GM12872 (cell line): ENCODE data around the gene ACMSD.

Experiments used
- TF ChIP-seq, protein P1 (sequence below): IDR thresholded peaks from 3 replicates; pipeline ENCODE4 v1.5.1; 2011; ENCODE audit warnings: low read depth, mild to moderate bottlenecking, low read length, moderate library complexity; ENCODE audit not compliant: insufficient read depth

The ACMSD gene

DNA sequence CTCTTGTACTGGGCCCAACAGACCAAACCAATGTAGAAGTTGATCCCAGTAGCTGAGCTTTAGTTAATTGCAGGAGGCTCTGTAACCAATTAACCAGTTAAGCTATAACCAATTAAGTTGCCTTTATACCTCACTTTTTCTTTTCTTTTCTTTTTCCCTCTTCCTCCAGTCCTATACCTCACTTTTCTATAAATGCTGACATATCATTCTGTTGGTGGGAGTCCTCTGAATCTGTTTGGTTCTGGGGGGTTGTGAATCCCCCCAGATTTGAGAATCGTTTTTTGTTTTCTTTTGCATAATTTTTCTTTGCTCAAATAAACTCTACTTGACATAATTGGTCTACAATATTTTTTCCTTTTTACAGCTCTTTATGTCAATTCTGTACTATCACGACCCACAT lies 38.1 kb upstream of the ACMSD start:
- TF ChIP-seq, protein P1, sequence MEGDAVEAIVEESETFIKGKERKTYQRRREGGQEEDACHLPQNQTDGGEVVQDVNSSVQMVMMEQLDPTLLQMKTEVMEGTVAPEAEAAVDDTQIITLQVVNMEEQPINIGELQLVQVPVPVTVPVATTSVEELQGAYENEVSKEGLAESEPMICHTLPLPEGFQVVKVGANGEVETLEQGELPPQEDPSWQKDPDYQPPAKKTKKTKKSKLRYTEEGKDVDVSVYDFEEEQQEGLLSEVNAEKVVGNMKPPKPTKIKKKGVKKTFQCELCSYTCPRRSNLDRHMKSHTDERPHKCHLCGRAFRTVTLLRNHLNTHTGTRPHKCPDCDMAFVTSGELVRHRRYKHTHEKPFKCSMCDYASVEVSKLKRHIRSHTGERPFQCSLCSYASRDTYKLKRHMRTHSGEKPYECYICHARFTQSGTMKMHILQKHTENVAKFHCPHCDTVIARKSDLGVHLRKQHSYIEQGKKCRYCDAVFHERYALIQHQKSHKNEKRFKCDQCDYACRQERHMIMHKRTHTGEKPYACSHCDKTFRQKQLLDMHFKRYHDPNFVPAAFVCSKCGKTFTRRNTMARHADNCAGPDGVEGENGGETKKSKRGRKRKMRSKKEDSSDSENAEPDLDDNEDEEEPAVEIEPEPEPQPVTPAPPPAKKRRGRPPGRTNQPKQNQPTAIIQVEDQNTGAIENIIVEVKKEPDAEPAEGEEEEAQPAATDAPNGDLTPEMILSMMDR: no peak

DNA sequence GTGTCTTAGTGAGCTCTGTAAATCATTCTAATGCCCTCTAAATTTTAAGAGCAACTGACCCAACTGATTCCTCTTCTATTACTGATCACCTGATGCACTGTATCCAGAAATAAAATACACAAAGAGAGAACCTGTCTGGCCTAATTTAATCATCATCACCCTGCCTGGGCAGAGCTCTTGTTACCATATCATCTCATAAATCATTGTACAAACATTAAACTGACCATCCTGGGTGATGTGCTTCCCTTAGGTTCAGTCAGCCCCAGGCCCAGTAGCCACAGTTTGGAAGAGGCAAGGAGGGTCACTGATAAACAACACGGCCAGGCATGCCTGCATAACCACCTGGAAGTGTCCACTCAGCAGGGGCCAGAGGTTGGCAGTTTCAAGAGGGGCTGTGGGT lies 22.7 kb upstream of the ACMSD start:
- TF ChIP-seq, protein P1: no peak

DNA sequence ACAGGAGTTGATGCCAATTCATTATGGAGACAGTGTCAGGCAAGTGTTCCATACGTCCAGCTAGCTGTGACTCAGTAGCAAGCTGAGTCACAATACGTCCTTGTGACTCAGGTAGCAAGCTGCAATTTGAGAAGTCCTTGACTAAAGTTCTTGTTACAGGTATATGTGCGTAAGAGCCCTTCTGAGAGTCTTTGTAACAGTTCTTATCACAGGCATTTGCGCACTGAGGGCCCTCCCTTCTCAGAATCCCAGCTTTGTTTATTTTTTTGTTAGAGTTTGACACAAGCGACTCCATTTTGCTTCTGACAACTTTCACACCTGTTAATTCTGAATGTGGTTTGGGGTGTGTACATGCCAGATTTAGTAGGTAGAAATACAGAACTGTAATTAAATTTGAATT lies 20.1 kb upstream of the ACMSD start:
- TF ChIP-seq, protein P1: no peak

DNA sequence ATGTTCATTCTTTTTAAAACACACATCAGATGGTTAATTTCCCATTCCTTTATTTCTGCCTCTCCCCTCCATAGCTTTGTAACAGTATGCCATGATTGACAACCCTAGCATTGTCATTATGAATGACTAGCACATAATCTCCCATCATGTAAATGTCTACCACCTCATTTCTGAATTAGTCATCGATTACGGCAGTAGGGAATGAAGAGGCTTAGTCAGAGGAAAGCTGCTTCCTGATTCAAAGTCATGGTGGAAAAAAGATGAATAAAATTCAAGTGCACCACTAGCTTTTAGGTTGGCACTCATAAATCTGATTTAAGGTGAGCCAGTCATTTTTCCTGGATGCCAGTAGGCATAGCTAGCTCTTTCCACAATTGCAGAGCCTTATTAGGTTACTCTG lies 19.1 kb upstream of the ACMSD start:
- TF ChIP-seq, protein P1: no peak

DNA sequence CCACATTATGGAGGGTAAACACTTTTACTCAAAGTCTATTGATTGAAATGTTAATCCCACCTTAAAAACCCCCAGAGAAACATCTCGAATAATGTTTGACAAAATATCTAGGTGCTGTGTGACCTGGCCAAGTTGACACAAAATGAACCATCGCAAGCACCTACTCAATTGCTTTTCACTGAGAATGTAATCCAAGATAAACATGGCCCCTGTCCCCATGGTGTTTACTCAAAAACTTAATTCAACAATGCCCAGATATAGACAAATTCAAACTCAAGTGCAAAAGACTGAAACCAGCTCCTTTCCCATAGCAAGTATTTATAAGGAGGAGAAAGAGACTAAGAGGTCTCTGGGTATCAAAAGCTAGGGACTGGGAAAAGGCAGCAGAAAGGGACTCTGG lies 15.0 kb upstream of the ACMSD start:
- TF ChIP-seq, protein P1: no peak

DNA sequence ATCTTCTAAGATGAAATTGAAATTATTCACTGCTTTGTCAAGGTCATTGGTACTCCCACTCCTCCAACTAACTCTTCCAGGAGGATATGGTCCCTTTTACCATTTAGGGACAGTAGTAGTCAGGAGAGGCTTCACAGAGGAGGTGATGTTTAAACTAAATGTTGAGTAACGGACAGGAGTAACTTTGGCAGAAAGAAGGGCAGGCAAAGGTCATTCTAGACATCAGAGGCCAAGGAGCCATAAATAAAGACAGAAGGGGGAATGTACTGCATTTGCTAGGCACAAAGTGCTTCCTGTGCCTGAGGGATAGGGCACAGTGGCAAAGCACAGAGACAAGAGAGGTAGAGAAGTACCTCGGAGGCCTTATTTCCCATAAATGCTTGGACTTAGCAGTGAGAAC lies 14.6 kb upstream of the ACMSD start:
- TF ChIP-seq, protein P1: no peak

GRCh38 chr2:134835471-134835870 lies 2.9 kb upstream of the ACMSD start:
- TF ChIP-seq, protein P1: no peak

- TF ChIP-seq, protein P1: no peak
Measured at GRCh38 chr2:134836986-134837385, 1.4 kb upstream of the ACMSD start.
